Measurements from ENCODE around the gene TECTA. TPM values are rescaled to one million over a fixed set of nuclear protein-coding genes. Genes with fewer than 3 reads are reported as not detected.

Gene TECTA
- total RNA-seq, 1 donor from 2014 or later: 2.6 TPM

DNA sequence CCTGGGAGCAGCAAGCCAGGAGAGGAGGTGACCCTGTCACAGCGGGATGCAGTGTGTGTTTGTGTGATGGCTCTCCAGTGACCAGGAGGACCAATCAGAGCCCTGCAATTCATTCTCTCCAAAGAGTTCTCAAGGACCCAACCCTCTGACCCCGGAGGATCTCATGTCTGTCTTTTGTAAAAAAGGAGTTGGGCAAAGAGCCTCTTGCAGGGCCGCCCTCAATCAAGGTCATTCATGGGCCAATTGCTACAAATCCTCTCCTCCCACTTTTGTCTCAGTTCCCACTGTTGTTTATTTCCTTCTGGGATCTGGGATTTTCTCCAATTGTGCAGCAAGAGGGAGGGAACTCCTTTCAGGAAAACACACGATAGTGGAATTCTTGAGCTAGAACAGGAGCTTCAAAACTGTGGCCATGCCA lies 4.0 kb downstream of the TECTA start:
- Mint-ChIP-seq H3K27ac (no peak overlapping the region), H3K36me3 (no peaks in the 10 kb centered on the region), H3K9me3 (no peaks in the 10 kb centered on the region), H3K4me3 (no peak overlapping the region), H3K4me1 (peaks cover 18% of the 10 kb centered on the region), H3K27me3 (ENCODE audit: low read depth) (peaks cover 35% of the 10 kb centered on the region)
- TF ChIP-seq, protein P1, sequence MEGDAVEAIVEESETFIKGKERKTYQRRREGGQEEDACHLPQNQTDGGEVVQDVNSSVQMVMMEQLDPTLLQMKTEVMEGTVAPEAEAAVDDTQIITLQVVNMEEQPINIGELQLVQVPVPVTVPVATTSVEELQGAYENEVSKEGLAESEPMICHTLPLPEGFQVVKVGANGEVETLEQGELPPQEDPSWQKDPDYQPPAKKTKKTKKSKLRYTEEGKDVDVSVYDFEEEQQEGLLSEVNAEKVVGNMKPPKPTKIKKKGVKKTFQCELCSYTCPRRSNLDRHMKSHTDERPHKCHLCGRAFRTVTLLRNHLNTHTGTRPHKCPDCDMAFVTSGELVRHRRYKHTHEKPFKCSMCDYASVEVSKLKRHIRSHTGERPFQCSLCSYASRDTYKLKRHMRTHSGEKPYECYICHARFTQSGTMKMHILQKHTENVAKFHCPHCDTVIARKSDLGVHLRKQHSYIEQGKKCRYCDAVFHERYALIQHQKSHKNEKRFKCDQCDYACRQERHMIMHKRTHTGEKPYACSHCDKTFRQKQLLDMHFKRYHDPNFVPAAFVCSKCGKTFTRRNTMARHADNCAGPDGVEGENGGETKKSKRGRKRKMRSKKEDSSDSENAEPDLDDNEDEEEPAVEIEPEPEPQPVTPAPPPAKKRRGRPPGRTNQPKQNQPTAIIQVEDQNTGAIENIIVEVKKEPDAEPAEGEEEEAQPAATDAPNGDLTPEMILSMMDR (IDR thresholded peaks at IDR 0.05; ENCODE audit: unreplicated experiment): no peak
- no peak for DNase-seq (ENCODE audit: low spot score in 2 of 2, unreplicated experiment in 2 of 2)

DNA sequence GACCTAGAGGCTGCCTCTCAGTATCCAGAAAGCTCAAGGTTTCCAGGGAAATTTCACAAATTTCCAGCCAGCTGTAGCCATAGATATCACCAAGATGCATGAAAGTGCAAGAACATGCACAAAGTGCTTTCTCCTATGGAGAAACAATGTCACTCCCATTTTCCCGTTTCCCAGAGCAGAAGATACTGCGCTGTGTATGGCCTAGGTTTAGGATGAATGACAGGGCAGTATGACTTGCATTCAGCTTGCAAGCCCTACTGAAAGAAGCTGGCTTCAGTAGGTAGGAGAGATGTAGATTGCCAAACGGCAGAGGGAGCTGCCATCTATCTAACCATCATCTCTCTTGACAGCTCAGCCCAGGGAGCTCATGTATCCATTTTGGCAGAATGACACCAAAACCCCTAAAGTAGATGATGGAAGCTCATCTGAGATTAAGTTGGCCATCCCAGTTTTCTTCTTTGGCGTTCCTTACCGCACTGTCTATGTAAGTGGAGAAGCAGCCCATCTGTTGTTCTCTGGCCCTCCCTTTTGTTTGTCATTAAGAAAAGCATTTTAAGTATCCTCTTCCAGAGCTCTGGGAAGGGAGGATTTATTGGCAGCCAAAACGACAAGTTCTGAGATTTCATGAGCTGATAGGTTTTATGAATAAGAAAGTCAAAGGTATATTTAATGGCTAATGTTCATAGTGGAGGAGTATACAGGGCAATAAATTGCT lies 4.6 kb downstream of the TECTA start:
- Mint-ChIP-seq H3K27me3 (ENCODE audit: low read depth) (peaks cover 36% of the 10 kb centered on the region), H3K4me3 (no peak overlapping the region), H3K36me3 (no peaks in the 10 kb centered on the region), H3K27ac (no peak overlapping the region), H3K9me3 (no peaks in the 10 kb centered on the region), H3K4me1 (peaks cover 20% of the 10 kb centered on the region)
- TF ChIP-seq, protein P1 (IDR thresholded peaks at IDR 0.05; ENCODE audit: unreplicated experiment): no peak
- DNase-seq (ENCODE audit: low spot score in 2 of 2, unreplicated experiment in 2 of 2): no peak

DNA sequence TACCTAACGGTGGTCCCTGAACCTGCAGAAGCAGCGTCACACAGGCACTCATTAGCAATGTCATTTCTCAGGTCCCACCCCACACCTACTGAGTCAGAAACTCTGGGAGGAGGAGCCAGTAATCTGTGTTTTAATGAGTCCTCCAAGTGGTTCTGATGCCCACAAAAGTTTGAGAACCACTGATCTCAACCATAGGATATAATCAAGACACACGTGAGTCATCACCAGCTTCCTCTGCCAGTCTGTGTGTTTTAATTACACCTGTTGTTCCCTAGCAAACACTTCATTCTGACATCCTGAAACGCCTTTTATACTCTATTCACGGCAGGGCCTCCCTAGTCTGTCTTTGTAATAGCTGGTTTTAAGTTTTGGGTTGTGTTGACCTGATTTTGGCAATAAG lies 5.8 kb downstream of the TECTA start:
- Mint-ChIP-seq H3K27me3 (ENCODE audit: low read depth) (peaks cover 39% of the 10 kb centered on the region), H3K4me3 (no peak overlapping the region), H3K36me3 (no peaks in the 10 kb centered on the region), H3K27ac (no peak overlapping the region), H3K4me1 (peaks cover 20% of the 10 kb centered on the region), H3K9me3 (no peaks in the 10 kb centered on the region)
- TF ChIP-seq, protein P1 (IDR thresholded peaks at IDR 0.05; ENCODE audit: unreplicated experiment): no peak
- no peak for DNase-seq (ENCODE audit: low spot score in 2 of 2, unreplicated experiment in 2 of 2)

DNA sequence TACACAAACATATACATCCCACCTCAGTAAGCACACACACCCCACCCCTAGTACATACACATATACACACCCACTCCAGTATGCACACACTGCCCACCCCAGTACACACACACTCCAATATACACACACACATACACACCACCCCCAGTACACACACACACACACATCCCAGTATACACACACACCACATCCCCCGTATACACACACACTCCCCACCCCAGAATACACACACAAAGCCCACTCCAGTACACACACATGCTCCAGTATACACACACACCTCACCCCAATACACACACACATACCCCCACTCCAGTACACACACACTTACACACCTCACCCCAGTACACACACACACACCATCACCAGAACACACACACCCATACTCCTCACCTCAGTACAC lies 7.4 kb downstream of the TECTA start:
- no peak for DNase-seq (ENCODE audit: low spot score in 2 of 2, unreplicated experiment in 2 of 2)
- H3K4me3 Mint-ChIP-seq: no peak overlapping the region
- H3K27me3 Mint-ChIP-seq (ENCODE audit: low read depth): peaks cover 42% of the 10 kb centered on the region
- TF ChIP-seq, protein P1 (IDR thresholded peaks at IDR 0.05; ENCODE audit: unreplicated experiment): no peak
- no peak overlapping the region for H3K27ac Mint-ChIP-seq
- peaks cover 26% of the 10 kb centered on the region for H3K4me1 Mint-ChIP-seq
- no peaks in the 10 kb centered on the region for H3K36me3 Mint-ChIP-seq
- H3K9me3 Mint-ChIP-seq: no peaks in the 10 kb centered on the region

DNA sequence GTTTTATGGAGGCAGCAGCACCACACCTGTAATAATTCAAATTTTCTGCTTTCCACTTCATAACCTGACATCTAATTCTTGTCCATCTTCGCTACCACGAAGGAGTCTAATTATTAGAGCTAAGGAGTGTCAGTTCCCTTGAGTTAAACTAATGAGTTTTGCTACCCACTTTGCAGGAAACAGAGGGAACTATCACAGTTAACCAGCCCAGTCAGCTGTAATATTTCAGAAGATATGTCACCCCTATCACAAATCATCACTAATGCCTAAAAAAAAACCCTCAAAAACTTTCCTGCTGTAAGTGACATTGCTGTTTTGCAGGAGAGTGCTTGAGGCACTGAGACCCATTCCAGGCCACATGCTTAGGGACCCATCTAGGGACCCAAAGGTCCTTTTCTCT lies 8.4 kb downstream of the TECTA start:
- Mint-ChIP-seq H3K4me3 (no peak overlapping the region), H3K27me3 (ENCODE audit: low read depth) (peaks cover 49% of the 10 kb centered on the region), H3K4me1 (peaks cover 26% of the 10 kb centered on the region), H3K9me3 (no peaks in the 10 kb centered on the region), H3K36me3 (no peaks in the 10 kb centered on the region), H3K27ac (no peak overlapping the region)
- TF ChIP-seq, protein P1 (IDR thresholded peaks at IDR 0.05; ENCODE audit: unreplicated experiment): no peak
- DNase-seq (ENCODE audit: low spot score in 2 of 2, unreplicated experiment in 2 of 2): no peak

Measured in mesothelial cell of epicardium (in vitro differentiated cells).